SIG-M5 treated with dmso at 0.1 percent for 504 hours (cell line): ENCODE measurements around the gene ALLC.
"Not testable (repeated sequence)": the region's sequence is repeated elsewhere in the genome, so short reads cannot be mapped to it uniquely, and the experiment has no call there.

Source experiments
- DNase-seq: peaks from one replicate; lab custom pipeline; 2025; ENCODE audit not compliant: unreplicated experiment; lab: John Stamatoyannopoulos, UW

ALLC gene

GRCh38 chr2:3626118-3626811 lies 31.7 kb upstream of the ALLC start:
- DNase-seq = no peak

GRCh38 chr2:3626812-3627499 lies 31.0 kb upstream of the ALLC start:
- DNase-seq = no peak

GRCh38 chr2:3627500-3628100 lies 30.4 kb upstream of the ALLC start:
- DNase-seq = no peak

GRCh38 chr2:3628241-3628679 lies 29.7 kb upstream of the ALLC start:
- no peak for DNase-seq

- no peak for DNase-seq
Measured at GRCh38 chr2:3628800-3629199, 29.2 kb upstream of the ALLC start.

GRCh38 chr2:3630631-3631030 lies 27.4 kb upstream of the ALLC start:
- DNase-seq = no peak

GRCh38 chr2:3631161-3631850 lies 26.7 kb upstream of the ALLC start:
- DNase-seq = no peak

- no peak for DNase-seq
Measured at GRCh38 chr2:3631851-3632659, 25.9 kb upstream of the ALLC start.

GRCh38 chr2:3633089-3633981 lies 24.7 kb upstream of the ALLC start:
- no peak for DNase-seq

- no peak for DNase-seq
Measured at GRCh38 chr2:3633982-3634595, 23.9 kb upstream of the ALLC start.

GRCh38 chr2:3634596-3635121 lies 23.3 kb upstream of the ALLC start:
- DNase-seq = no peak

- no peak for DNase-seq
Measured at GRCh38 chr2:3635171-3635974, 22.6 kb upstream of the ALLC start.

GRCh38 chr2:3635975-3636327 lies 22.0 kb upstream of the ALLC start:
- DNase-seq = not testable (repeated sequence)

- no peak for DNase-seq
Measured at GRCh38 chr2:3636586-3637310, 21.3 kb upstream of the ALLC start.

GRCh38 chr2:3637311-3637675 lies 20.7 kb upstream of the ALLC start:
- DNase-seq = no peak

- DNase-seq = no peak
Measured at GRCh38 chr2:3637692-3638455, 20.1 kb upstream of the ALLC start.

- DNase-seq = no peak
Measured at GRCh38 chr2:3638456-3638810, 19.6 kb upstream of the ALLC start.
